Ectodermal cell (in vitro differentiated cells): ENCODE data around the gene FBXO24.

Experiments
- H3K27ac ChIP-seq: 2 replicates; pipeline ENCODE4 v1.7.0; 2013; ENCODE audit warnings: mild to moderate bottlenecking, low read depth, low read length; ENCODE audit not compliant: insufficient read depth, poor library complexity, severe bottlenecking
- H3K27me3 ChIP-seq: 2 replicates; pipeline ENCODE4 v1.7.0; 2013; ENCODE audit warnings: mild to moderate bottlenecking, low read length; ENCODE audit not compliant: insufficient read depth, control insufficient read depth, poor library complexity, severe bottlenecking
- H3K36me3 ChIP-seq: one replicate; pipeline ENCODE4 v1.7.0; 2013; ENCODE audit warnings: low read length; ENCODE audit not compliant: control insufficient read depth, insufficient read depth
- H3K4me1 ChIP-seq: one replicate; pipeline ENCODE4 v1.7.0; 2013; ENCODE audit warnings: low read length; ENCODE audit not compliant: control insufficient read depth, insufficient read depth
- H3K4me3 ChIP-seq: 2 replicates; pipeline ENCODE4 v1.7.0; 2013; ENCODE audit warnings: low read depth, low read length, control low read depth; ENCODE audit not compliant: insufficient read depth
- H3K9me3 ChIP-seq: 2 replicates; pipeline ENCODE4 v1.7.0; 2013; ENCODE audit warnings: mild to moderate bottlenecking, low read length, moderate library complexity; ENCODE audit not compliant: control insufficient read depth
- WGBS, 2 experiments: methylation state at CpG; one replicate each; pipeline ENCODE4 v1.1.7; 2013; ENCODE audit warnings: missing lambda C conversion rate in 2 of 2; 5-methylcytosine and 5-hydroxymethylcytosine counted together

The FBXO24 gene

GRCh38 chr7:100623951-100624824 is 38.1 kb downstream of the FBXO24 start:
- no peak overlapping the region for H3K27ac ChIP-seq
- H3K9me3 ChIP-seq = no peaks in the 10 kb centered on the region
- no peak overlapping the region for H3K4me3 ChIP-seq
- H3K27me3 ChIP-seq = peaks cover 15% of the 10 kb centered on the region
- 91% methylated on average over 15 of the region's 15 CpGs for WGBS, 2 experiments
- no peaks in the 10 kb centered on the region for H3K36me3 ChIP-seq
- H3K4me1 ChIP-seq = peaks cover 5% of the 10 kb centered on the region

- WGBS, 2 experiments = 23 to 28% methylated on average over 3 of the region's 3 CpGs
- H3K9me3 ChIP-seq = no peaks in the 10 kb centered on the region
- peaks cover 5% of the 10 kb centered on the region for H3K4me1 ChIP-seq
- H3K27ac ChIP-seq = no peak overlapping the region
- H3K27me3 ChIP-seq = peaks cover 15% of the 10 kb centered on the region
- no peaks in the 10 kb centered on the region for H3K36me3 ChIP-seq
- peak overlapping the region; percentile 36 for H3K4me3 ChIP-seq
These were observed 39.9 kb downstream of the FBXO24 start for GRCh38 chr7:100626055-100626454.

DNA sequence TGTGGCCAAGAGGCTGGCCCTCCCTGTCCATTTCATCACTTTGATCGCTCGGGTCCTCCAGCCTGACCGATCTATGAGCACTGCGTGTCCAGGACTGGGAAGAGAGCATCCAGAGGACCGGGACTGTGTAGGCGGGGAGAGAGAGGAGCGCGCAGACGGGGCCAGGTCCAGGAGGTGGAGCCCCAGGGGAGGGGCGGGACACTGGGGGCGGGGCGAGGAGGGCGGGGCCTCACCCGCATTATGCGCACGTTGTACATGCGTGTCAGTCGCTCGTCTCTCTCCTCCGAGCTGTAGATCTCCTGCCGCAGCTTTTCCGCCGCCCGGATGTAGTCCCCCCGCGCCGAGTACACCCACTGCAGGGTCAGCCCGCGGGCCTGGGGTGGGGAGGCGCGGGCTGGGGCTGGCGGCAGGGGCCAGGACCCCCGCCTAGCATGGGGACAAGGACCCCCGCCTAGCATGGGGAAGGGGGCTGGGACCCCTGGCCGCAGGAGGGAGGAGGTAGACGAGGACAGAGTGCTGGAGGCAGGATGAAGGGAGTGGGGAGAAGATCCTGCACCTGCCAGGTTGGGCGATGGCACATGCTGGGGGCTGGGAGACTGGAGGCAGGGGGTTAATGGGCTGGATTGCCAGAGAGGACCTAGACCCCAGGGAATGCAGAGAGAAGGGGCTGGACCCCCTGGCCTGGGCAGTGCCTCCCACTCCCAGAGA is 40.6 kb downstream of the FBXO24 start:
- H3K27me3 ChIP-seq = peaks cover 17% of the 10 kb centered on the region
- H3K4me1 ChIP-seq = peaks cover 5% of the 10 kb centered on the region
- no peaks in the 10 kb centered on the region for H3K36me3 ChIP-seq
- H3K9me3 ChIP-seq = no peaks in the 10 kb centered on the region
- WGBS, 2 experiments = 6 to 7% methylated on average over 37 of the region's 37 CpGs
- H3K4me3 ChIP-seq = peak overlapping the region; percentile 36
- no peak overlapping the region for H3K27ac ChIP-seq

DNA sequence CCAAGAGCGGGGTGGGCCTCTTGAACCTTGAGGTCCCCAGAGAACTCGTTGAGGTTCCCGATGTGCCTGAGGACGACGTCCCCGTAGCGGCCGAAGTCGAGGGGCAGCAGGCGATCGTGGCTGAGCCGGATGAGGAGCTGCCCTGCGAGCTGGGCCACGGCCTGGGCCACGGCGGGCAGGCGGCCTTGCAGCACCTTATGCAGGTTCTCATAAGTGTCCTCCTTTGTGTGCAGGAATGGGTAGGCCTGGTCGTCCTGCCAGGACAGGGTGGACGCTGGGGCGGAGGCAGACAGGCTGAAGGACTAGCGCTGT is 41.1 kb downstream of the FBXO24 start:
- Histone ChIP-seq H3K27ac (no peak overlapping the region), H3K9me3 (no peaks in the 10 kb centered on the region), H3K27me3 (peaks cover 22% of the 10 kb centered on the region), H3K36me3 (no peaks in the 10 kb centered on the region), H3K4me1 (peaks cover 5% of the 10 kb centered on the region), H3K4me3 (no peak overlapping the region)
- WGBS, 2 experiments = 91 to 92% methylated on average over 21 of the region's 21 CpGs

DNA sequence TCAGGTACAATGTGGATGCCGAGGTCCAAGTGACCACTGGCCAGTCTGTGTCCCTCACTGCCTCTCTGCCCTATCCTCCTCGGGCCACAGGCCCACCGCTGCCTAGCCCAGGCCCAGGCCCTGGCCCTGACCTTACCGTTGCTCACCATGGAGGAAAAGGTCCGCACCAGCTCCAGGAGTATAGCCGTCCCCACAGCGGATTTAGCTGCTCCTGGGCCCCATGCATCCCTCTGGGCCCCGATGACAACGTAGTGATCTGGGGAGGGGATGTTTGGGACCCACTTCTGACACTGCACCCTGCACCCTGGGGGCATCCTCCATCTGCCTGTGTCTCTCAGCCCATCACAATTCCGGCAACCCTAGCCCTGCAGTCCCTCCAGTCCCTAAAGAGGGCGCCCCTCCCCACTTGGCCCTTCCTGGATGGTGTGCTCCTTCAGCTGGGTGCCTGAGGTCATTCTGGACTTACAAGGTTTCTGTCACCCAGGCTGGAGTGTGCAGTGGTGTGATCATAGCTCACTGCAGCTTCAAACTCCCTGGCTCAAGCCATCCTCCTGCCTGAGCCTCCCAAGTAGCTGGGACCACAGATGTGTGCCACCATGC is 43.1 kb downstream of the FBXO24 start:
- peaks cover 42% of the 10 kb centered on the region for H3K27me3 ChIP-seq
- 63 to 65% methylated on average over 11 of the region's 11 CpGs for WGBS, 2 experiments

DNA sequence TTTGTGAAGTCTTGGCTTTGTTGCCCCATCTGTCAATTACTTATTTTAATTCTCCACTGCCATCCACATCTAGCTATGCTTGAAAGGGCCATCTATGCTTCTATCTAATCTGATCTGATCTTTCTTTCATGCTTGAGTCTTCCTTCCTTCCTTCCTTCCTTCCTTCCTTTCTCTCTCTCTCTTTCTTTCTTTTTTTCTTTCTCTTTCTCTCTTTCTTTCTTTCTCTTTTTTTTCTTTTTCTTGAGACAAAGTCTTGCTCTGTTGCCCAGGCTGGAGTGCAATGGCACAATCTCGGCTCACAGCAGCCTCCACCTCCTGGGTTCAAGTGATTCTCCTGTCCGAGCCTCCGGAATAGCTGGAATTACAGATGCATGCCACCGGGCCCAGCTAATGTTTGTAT is 43.9 kb downstream of the FBXO24 start:
- Histone ChIP-seq H3K4me3 (no peak overlapping the region), H3K27me3 (peaks cover 44% of the 10 kb centered on the region), H3K4me1 (peaks cover 5% of the 10 kb centered on the region), H3K27ac (no peak overlapping the region), H3K36me3 (no peaks in the 10 kb centered on the region), H3K9me3 (no peaks in the 10 kb centered on the region)
- 81 to 82% methylated on average over 4 of the region's 4 CpGs for WGBS, 2 experiments

More for the DNA sequence above, 43.1 kb downstream of the FBXO24 start:
- no peaks in the 10 kb centered on the region for H3K9me3 ChIP-seq
- H3K36me3 ChIP-seq = no peaks in the 10 kb centered on the region
- H3K4me3 ChIP-seq = no peak overlapping the region
- H3K27ac ChIP-seq = no peak overlapping the region
- peaks cover 5% of the 10 kb centered on the region for H3K4me1 ChIP-seq

DNA sequence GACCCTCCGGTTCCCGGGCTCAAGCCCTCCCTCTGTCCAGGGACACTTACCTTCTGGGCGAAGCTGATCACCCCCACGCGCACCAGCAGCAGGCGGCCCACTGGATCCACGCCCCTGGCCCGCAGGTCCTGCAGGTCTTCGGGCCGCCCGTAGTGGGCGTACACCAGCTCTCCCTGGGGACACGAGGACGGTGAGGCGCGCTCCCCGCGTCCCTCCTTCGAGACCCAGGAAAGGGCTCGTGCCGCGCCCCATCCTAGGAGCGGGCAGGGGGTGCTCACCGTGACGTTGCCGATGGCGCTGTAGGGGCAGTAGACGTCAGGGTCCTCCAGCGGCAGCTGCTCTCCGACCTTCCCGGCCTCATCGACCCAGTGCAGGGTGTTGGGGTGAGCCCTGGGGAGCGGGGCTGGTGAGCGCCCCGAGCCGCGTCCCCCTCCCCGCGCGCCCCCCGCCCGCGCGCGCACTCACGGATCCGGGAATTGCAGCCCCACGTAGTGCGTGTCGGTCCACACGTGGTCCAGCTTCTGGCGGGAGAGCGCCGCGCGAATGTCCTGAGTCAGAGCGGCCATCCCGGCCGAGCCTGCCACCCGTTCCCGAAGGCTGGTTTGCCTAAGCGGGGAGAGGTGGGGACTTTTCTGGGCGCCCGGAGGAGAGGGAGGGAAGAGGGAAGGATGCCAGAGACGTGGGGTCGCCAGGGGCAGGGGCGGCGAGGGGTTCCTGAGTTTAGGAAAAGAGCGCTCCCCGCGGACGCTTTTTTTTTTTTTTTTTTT is 47.0 kb downstream of the FBXO24 start:
- Histone ChIP-seq H3K27me3 (peaks cover 29% of the 10 kb centered on the region), H3K9me3 (no peaks in the 10 kb centered on the region), H3K36me3 (no peaks in the 10 kb centered on the region), H3K4me3 (peak overlapping the region; percentile 49), H3K27ac (no peak overlapping the region), H3K4me1 (no peaks in the 10 kb centered on the region)
- 2 to 3% methylated on average over 72 of the region's 72 CpGs for WGBS, 2 experiments

- no peak overlapping the region for H3K27ac ChIP-seq
- H3K4me1 ChIP-seq = no peaks in the 10 kb centered on the region
- H3K36me3 ChIP-seq = no peaks in the 10 kb centered on the region
- H3K4me3 ChIP-seq = no peak overlapping the region
- no peaks in the 10 kb centered on the region for H3K9me3 ChIP-seq
- WGBS, 2 experiments = 65 to 71% methylated on average over 17 of the region's 17 CpGs
- H3K27me3 ChIP-seq = no peaks in the 10 kb centered on the region
These were observed 53.9 kb downstream of the FBXO24 start for GRCh38 chr7:100639995-100640516.

DNA sequence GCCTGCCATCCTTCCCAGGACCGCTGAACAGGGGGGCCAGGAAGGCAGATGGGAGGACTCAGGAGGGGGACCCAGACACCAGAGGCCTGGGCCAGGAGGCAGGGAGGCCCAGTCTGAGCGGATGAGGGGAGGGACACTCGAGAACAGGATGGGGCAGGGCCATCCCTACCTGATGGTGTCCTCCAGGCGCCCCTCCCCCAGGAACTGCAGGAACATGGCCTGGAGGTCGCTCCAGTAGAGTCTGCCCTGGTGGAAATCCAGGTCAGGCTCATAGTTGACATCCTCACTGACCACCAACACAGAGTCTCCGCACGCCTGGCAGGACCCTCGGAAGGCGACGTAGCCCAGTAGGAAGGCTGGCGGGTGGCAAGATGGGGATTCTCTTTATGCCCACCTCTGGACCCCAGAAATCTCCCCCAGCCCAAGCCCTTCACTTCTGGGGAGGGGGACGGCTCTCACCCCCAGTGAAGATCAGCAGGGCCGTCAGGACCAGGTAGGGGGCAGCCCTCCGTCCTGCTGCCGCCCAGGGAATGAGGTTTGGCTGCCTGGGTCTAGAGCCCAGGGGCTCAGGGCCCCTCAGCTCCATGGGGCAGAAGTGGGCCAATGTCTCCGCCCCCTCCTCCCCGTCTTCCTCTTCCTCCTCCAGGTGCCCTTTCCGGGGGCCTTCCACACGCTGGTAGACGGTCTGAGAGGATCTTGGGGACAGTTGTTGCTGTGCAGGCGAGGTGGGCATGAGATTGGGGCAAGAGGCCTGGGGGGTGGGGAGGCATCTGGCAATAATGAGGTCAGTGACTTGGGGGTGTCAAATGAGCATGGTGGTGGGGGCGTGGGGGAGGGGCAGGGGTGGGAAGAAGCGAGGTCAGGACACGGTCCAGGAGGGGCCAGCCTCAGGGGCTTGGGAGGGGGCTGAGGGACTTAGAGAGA is 54.7 kb downstream of the FBXO24 start:
- WGBS, 2 experiments = 87 to 88% methylated on average over 21 to 24 of the region's 24 CpGs
- Histone ChIP-seq H3K36me3 (no peaks in the 10 kb centered on the region), H3K9me3 (no peaks in the 10 kb centered on the region), H3K4me1 (no peaks in the 10 kb centered on the region), H3K4me3 (no peak overlapping the region), H3K27ac (no peak overlapping the region), H3K27me3 (no peaks in the 10 kb centered on the region)
